Ecto neural progenitor cell (in vitro differentiated cells): ENCODE results near the gene CACNB4.
"Not testable (repeated sequence)": the region's sequence is repeated elsewhere in the genome, so short reads cannot be mapped to it uniquely, and the experiment has no call there.

Experiments
- DNase-seq: peaks from one replicate; pipeline ENCODE4 v3.0.0-alpha.2; 2018; ENCODE audit warnings: low spot score

The CACNB4 gene

DNA sequence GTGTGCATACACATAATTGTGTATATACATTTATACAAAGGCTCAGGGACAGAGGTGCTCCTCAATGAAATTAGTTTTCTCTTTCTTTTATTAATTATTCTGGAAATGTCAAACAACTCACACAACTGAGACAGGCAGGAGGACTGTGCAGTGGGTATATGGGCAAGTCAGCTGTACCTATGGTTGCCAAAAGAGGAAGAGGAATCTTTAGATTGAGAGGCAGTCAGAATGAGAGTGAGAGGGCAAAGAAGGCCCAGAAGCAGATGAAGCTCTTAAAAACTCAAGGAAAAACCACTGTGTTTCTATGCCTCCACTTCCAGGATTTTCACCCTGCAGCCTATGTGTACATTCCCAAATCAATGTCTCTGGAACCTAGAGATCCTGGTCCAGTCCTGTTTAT lies 79.1 kb downstream of the CACNB4 start:
- DNase-seq, result no peak

DNA sequence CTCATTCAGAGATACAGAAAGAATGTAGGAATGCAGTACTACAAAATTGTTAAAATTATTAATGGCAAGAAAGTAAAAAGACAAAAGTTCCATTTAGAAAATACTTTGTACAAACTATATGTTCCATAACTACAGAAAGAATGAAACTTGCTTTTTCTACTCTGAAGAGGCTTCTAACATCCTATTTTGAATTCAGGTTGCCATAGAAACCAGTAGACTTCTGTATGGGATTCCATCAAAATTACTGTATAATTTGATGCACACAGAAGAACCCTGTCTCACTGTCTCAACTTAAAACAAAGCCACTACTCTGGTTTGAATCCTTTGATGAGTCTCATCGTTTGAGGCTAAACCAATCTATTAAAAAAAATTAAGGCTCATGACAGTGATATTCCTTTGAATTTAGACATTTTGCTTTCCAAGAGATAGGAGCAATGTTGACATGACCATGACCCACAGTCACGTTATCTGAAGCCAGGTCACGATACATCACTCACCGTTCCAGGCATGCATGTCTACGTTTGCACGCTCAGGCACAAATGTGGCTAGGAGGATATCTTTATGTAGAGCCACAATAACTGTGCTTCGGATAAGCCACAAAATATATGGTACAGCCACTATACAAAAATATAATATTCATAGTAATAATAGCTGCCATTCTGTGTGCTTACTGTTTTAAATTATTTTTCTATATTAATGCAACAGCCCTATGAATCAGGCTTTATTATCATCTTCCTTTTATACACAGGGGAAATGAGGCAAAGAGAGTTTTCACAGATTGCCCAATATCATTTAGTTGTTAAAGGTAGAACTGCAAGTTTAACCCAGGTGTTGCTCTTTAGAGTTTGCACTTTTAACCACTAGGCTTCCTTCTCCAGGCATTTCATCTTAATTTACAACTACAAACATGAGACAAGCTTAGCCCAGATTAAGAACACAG lies 82.4 kb downstream of the CACNB4 start:
- DNase-seq, result no peak

DNA sequence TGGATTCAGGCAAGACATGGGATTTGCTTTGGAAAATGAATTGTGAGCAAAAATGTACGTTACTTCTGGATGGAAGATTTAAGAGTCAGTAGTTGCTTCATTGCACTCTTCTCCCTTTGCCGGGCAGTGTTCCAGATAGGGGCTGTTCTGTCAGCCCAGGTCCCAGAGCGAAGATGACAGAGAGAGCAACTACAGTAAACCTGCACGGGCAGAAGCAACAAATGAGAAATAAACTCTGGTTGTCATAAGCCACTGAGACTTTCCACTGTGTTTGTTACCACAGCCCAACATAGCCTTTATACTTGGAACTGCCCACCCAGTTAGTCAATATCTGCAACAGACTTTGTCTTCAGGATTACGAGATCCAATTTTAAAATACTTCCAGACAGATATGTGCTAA lies 83.3 kb downstream of the CACNB4 start:
- DNase-seq, result no peak

DNA sequence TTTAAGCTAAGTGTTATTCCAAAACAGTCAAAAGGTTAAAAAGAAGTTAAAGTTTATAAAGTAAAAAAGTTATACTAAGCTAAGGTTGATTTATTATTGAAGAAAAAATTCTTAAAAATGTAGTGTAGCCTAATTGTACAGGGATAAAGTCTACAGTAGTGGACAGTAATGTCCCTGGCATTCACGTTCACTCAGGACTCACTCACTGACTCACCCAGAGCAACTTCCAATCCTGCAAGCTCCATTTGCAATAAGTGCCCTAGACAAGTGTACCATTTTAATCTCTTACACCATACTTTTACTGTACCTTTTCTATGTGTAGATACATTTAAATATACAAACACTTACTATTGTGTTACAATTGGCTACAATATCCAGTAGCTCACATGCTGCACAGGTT lies 86.1 kb downstream of the CACNB4 start:
- DNase-seq, result no peak

DNA sequence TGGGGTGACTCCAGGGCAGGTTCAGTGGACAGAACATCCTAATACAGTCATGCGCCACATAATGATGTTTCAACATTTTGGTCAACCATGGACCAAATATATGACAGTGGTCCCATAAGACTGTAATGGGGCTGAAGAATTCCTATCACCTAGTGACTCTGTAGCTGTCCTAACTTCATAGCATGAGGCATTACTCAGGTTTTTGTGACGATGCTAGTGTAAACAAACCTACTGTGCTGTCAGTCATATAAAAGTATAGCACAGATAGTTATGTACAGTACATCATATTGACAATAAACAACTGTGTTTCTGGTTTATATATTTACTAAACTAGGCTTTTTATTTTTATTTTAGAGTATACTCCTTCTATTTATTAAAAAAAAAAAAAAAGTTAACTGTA lies 87.1 kb downstream of the CACNB4 start:
- no peak for DNase-seq

DNA sequence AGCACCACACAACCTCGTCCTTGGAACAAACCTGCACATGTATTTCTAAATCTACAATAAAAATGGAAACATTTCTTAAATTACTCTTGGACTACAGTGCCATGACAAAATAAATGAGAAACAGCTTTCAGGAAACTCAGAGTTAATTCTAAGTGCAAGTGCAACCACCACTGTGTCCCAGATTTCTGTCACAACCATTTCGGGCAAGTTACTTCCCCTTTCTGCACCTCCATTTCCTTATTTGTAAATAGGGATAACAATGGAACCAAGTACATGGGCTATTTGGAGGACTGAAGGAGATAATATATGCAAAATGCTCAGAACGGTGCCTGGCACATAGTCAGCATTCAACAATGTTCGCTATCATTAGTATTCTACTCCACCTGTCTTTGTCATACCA lies 93.2 kb downstream of the CACNB4 start:
- DNase-seq, result no peak

DNA sequence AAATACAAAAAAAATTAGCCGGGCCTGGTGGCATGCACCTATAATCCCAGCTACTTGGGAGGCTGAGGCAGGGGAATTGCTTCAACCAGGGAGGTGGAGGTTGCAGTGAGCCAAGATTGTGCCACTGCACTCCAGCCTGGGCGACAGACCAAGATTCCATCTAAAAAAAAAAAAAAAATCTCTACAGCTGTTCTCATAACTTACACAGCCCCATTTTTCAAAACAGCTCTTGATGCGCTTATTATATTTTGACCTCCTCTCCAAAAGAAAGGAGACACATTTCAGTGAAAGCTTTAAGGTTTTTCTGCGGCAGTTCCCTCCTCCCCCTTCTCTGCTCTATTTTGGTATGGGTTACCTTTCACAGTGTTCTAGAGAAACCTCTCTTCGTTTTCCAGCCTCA lies 95.6 kb downstream of the CACNB4 start:
- DNase-seq, result not testable (repeated sequence)

DNA sequence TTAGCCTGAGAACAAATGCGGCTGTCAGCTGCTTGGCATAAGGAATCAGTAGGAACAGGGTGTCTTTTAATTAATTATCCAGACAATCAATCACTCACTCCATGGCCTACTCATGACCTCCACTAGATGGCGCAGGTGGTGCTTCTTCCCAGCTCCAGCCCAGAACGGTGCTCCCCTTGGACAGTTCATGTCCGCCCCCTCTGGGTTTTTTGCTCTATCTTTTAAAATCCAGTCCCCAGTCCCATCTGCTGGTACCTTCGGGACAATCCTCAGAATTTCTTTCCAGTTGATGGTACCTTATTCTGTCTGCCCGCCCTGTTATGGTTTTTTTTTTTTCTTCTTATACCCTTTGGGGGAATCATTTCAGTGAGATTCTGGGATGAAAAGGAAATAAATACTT lies 99.8 kb downstream of the CACNB4 start:
- peak; percentile 67 for DNase-seq

DNA sequence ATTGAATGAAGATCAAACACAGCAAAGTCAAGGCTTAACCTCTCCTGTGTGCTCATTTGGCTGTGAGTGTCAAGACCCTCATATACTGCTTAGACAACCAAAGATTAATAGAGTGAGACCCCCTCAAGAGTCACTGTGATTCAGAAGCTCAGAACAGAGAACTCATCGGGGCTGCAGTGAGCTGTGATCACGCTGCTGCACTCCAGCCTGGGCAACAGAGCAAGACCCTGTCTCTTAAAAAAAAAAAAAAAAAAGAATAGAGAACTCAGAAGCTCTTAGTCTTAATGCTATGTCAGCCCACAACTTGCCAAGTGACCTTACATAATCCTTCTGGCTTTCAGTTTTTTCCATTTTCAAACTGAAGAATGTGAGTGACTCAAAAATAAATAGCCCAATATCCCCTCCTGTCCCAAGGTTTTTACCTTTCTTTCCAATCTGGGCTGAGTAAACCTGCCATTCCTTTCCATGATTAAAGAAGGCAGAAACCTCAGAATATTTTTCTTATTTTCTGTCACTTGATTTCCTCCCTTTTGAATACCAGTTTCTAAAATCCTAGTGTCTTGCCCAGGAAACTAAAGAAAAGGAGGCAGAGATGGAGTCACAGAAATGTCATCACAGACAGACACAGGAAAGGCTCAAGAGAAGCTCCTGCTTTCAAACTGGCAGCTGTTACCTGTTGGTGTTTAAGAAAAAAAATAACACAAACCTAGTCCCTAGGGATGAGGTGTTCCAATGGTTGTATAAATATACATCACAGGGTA lies 102.4 kb downstream of the CACNB4 start:
- DNase-seq, result no peak

DNA sequence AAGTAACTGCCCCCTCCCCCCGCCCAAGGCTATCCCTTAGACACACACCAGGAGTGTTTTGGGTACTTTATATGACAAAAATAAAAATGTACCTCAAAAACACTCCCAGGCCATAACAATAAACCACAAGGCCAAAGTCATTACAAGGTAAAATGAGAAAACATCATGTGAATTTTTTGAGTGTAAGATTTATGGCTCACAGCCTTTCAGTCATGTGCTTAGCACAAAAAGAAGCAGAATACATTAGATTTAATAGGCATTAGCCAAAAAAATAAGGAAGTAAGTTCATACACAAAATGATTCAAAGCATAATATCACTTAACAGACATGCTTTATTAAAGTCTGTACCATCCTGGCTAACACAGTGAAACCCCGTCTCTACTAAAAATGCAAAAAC lies 103.7 kb downstream of the CACNB4 start:
- no peak for DNase-seq

DNA sequence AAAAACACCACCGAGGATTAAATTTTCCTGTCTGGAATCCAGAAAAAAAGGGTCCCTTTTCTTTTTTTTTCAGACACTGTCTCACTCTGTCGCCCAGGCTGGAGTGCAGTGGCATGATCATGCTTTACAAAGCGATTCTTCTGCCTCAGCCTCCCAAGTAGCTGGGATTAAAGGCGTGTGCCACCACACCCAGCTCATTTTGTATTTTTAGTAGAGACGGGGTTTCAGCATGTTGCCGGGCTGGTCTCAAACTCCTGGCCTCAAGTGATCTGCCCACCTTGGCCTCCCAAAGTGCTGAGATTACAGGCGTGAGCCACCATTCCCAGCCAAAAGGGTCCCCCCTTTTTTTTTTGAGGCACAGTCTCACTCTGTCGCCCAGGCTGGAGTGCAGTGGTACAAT lies 104.7 kb downstream of the CACNB4 start:
- not testable (repeated sequence) for DNase-seq

DNA sequence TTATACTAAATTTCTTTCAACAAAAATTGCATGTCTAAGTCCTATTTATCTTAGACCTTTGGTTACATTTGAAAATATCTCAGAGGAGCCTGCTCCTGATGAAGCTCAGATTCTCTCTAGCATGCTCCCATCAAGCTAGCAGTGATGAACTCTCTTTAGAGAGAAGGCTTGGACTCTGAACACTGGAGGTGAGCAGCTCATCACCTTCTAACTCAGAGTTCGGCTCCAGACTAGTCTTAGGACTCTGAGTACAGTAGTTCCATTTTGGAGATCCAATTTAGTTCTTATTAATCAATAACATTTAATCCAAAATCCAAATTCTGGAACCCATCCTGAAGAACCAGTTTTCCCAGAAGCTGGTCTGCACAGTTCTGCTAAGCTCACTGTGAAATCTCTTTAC lies 107.8 kb downstream of the CACNB4 start:
- DNase-seq, result no peak

DNA sequence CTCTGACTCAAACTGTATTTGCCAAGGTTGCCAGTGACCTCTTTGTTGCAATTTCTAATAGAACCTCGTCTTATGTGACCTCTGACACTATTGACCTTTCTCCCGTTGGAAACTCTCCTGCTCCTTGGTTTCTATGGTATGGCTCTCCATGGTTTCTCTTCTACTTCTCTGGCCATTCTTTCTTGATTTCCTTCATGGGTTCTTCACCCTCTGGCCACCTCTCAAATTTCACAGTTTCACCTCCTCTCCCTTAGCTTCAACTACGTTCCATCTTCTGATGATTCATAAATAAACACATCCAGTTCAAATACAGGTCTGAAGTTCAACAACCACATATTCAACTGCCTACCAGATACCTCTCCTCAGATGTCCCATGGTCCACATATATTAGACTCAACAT lies 109.5 kb downstream of the CACNB4 start:
- no peak for DNase-seq

DNA sequence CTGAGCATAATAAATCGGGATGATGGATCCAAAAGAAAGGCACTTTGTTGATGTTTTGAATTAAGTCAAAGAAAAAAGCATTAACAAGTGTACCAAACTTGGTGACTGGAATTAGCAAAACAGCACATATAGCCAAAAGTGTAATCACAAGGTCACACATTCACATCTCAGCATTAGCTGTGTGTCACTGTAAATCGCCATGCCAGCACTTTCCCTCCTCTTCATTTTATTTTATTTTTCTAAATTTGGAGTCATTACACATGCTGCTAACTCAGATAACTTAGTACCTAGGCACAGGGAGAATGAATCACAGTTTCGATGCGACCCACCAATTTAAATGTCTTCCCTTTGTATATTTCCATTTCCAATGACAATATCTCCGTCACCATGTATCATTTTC lies 111.4 kb downstream of the CACNB4 start:
- no peak for DNase-seq

DNA sequence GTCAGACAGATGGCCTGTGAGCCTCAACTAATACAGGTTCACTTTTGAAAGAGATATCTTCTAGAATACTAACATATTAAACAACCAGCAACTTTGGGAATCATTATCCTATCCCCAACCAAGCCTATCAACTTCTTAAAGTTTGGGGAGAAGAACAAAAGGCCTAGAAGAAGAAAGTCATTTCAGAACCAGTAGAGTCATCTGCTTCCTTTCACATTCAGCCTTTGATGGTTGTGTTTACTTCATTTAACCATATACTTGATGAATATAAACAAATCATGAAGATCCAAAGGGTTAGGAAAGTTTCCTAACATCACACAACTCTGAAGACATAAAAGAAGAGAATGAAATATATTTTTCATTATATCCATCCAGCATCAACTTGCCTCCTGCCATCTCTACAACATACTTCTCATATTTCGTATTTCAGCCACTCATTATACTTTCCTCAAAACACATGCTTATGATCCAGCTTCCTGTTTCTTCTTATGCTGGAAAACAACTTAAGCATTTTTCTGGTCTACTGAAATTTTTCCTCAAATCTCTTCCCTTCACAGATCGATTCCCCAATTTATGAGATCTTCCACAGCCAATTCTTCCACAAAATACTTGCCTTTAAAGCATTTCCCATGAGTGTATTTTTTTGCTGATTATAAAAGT lies 114.3 kb downstream of the CACNB4 start:
- no peak for DNase-seq

DNA sequence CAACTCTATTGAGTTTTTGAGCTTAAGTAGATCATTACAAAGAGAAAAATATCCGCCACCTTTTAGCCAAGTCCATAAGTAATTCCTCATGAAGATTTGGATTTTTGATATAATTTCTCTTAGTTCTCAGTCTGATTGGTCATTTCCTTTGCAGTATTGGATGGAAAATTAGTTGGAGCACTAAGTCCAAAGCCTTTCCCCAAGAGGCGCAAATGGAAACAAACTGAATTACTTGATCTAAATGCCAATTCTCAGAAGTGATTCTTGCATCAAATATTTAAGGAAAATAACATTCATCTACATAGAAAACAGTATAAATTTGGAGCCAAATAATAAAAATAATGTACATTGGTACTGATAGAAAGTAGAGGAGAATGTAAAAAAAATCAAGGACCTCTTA lies 115.6 kb downstream of the CACNB4 start:
- no peak for DNase-seq

DNA sequence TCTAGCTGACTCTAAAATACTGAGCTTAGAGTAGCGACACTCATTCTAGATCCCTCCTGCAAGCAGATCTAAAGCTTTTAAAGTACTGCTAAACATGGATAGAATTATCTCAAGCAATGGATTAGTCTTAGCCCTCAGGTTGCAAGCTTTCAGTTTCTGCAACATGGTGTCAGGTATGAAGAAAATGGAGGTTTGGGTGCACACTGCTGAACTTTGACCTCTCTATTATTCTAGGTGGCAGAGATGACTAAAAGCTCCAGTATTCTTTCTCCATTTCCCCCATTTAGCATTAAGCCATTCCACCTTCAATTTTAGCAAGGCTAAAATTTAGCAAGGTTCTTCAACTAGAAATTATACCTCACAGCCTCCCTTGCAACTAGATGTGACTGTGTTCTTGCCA lies 117.0 kb downstream of the CACNB4 start:
- no peak for DNase-seq

DNA sequence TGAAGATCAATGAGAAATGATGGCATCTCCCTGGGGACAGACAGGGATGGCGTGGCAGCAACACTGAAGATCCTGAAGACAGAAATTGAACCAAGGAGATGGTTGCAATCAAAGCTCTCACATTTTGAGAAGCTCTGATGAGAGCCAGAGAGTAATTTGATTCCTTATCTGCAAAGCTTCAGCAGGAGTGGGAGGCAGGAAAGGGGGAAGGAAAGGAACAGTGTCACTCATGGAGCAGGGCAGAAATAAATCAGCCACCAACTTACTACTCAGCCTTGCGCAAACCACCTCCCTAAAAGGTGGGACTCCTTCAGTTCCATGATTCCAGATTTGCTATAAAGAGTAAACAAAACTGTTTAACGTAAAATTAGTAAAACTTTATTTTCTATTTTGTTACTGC lies 119.2 kb downstream of the CACNB4 start:
- no peak for DNase-seq

DNA sequence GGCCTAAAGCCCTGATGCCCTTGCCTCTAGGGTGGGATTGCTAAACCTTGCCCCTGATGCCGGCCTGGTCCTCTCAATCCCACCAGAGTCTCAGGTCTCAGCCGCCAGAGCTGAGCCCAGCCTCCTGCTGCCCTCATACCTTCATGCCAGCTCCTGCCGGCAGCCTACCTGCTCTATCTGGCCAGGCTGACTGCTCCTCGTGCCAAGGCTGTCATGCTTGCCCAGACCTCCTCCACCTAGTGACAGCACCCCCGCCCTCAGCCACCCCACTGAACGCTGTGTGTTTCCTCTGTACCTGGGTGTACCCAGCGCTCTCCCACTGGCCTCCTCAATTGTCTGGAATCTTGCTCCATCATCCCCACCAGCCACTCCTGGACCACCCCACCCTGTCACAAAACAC lies 120.1 kb downstream of the CACNB4 start:
- DNase-seq, result no peak

DNA sequence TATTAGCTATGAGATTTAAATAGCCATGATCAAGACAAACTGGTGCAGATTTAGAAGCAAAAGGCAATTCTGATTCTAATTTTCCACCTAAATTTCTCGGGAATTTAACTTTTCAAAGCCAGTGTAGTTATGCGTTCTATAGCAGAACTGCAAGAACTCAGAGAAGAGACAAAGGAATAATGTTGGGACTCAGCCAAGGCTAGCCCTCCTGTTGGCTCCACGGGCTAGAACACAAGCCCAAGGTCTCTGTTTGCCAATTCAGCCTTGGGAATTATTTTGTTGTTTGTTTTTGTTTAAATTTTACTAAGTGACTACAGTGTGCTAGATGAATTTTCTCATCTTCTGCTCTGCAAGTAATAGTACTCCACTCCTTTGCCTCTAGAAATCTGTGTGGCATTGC lies 121.2 kb downstream of the CACNB4 start:
- DNase-seq, result no peak

DNA sequence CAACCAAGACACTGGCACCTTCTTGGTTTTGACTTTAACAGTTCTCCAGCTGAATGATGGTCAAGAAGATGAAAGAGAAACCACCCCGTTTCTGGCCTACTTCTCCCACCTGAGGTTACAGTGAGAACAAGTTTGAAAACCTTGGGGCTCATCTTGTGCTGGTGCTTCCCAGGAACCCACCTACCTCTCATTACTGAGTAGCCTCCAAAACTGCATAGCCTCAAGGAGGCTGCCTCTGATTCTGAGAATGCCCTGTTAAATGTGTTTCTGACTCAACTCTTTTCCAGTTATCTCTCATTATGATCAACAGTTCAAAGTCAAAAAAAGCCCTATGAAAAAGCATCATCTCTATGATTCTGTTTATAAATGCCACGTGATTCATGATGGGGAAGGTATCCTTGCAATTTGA lies 121.9 kb downstream of the CACNB4 start:
- DNase-seq, result no peak

DNA sequence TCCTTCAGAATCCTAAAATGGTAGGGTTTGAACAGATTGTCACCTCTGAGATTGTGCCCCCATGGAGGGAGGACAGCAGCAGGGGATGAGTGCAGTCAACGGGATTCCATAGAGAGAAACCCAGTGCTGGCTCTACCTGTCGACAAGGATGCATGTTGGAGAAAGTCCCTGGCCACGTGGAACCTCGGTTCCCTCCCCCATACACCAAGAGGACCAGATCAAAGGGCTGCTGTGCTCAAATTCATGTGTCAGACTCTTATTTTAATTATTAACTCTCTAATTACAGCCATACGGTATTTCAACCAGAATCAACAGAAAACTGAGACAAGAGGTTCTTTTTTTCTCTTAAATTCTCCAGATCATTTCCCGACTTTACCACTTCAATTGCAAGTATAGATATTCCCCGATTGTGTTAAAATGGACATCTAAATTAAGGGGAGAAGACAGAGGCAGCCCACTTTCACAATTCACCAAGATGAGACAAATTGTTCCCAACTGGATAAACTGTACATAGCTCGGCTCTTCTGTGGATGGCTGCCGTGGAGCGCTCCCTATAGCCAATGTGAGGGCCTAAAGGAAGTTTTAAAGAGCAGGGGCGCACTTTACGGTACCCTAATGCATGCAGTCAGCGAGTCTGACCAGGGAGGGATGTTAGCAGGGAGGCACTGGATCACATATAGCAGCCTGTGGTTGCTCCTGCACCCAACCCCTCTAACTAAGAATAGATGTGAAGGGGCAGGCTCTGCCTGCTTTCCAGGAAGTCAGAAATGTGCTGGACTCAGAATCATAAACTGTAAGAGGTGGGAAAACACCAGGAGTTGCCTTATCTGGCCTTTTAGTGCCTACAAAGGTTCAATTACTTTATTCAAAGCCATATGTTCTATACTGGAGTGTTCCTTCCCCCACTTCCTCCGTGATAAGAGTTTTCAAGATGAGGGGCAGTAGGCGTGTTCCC lies 123.1 kb downstream of the CACNB4 start:
- no peak for DNase-seq
